Measurements from ENCODE around the gene SLC6A1. TPM values are rescaled to one million over a fixed set of nuclear protein-coding genes. Genes with fewer than 3 reads are reported as not detected.
A peak's percentile ranks its signal among the peaks of the same experiment; 100 is the strongest.

Gene SLC6A1
- total RNA-seq, 1 experiment from 2014 or later, result not detected

GRCh38 chr3:10972072-10972782 is 20.3 kb upstream of the SLC6A1 start:
- no peak overlapping the region for H3K9ac ChIP-seq (ENCODE audit: extremely low read depth, insufficient read length, low read length)
- no peaks in the 10 kb centered on the region for H3K27me3 ChIP-seq (ENCODE audit: insufficient read depth, low read length)
- no peak overlapping the region for H3K18ac ChIP-seq (ENCODE audit: insufficient read length, low read depth, low read length)
- WGBS (ENCODE audit: extremely low coverage, insufficient read length, low lambda C conversion rate), result no CpG with 5 or more reads among the region's 10 CpGs
- H3T11ph ChIP-seq (ENCODE audit: low read length), result no peak overlapping the region
- no peak overlapping the region for H4K5ac ChIP-seq (ENCODE audit: insufficient read length, low read depth, low read length)
- no peaks in the 10 kb centered on the region for H3K79me1 ChIP-seq (ENCODE audit: insufficient read depth, low read depth, low read length, poor library complexity, severe bottlenecking)
- Mint-ChIP-seq H3K27ac (peak overlapping the region in 1 of 3 experiments; percentile 10; a peak in 1 of 7 replicates), H3K4me1 (peaks cover 18 to 30% of the 10 kb centered on the region in 2 experiments), H3K9me3 (no peaks in the 10 kb centered on the region), H3K4me3 (no peak overlapping the region), H3K36me3 (ENCODE audit: insufficient read depth in 1 of 3, low read depth in 3 of 3) (no peaks in the 10 kb centered on the region), H3K27me3 (ENCODE audit: low read depth) (peaks cover 16% of the 10 kb centered on the region)
- H3K4ac ChIP-seq (ENCODE audit: low read depth, low read length), result no peak overlapping the region
- TF ChIP-seq CTCF (conservative IDR thresholded peaks at IDR 0.05), result no peak
- no peak overlapping the region for H4K8ac ChIP-seq (replicated peaks; ENCODE audit: insufficient read length, low read depth, low read length)
- no peak overlapping the region for H3K56ac ChIP-seq (ENCODE audit: insufficient read length, low read depth, low read length)
- H2AFZ ChIP-seq (ENCODE audit: low read length), result no peak overlapping the region
- no peak overlapping the region for H2BK12ac ChIP-seq (ENCODE audit: insufficient read length, low read depth, low read length)
- H3K79me2 ChIP-seq (ENCODE audit: insufficient read depth, low read length), result no peaks in the 10 kb centered on the region
- no peaks in the 10 kb centered on the region for H3K23me2 ChIP-seq (ENCODE audit: insufficient read length, low read depth, low read length, poor library complexity, severe bottlenecking)
- no peak overlapping the region for H3K27ac ChIP-seq (ENCODE audit: insufficient read length, low read depth, low read length)
- no peaks in the 10 kb centered on the region for H3K9me3 ChIP-seq (ENCODE audit: control insufficient read depth, low read depth, low read length)
- no peak overlapping the region for H2BK20ac ChIP-seq (ENCODE audit: low read depth, low read length, poor library complexity, severe bottlenecking)
- no peaks in the 10 kb centered on the region for H4K20me1 ChIP-seq (ENCODE audit: control insufficient read depth, insufficient read depth, insufficient read length)
- no peak overlapping the region for H2BK5ac ChIP-seq (ENCODE audit: insufficient read length, low read length)
- no peak overlapping the region for H3K4me2 ChIP-seq (ENCODE audit: insufficient read depth, insufficient read length, low read length)
- no peak overlapping the region for H2AK5ac ChIP-seq (ENCODE audit: insufficient read length, low read length)
- peaks cover 5% of the 10 kb centered on the region; the same call in 1 of the 2 replicates for H3K4me1 ChIP-seq (ENCODE audit: insufficient read depth, low read length)
- no peak for DNase-seq
- H2BK120ac ChIP-seq (ENCODE audit: low read depth, low read length, poor library complexity, severe bottlenecking), result no peak overlapping the region
- no peak overlapping the region for H4K91ac ChIP-seq (ENCODE audit: insufficient read length, low read depth, low read length)
- H3K23ac ChIP-seq (ENCODE audit: insufficient read length, low read depth, low read length), result no peak overlapping the region
- no peak overlapping the region for H2BK15ac ChIP-seq (ENCODE audit: low read depth, low read length)
- H3K14ac ChIP-seq (ENCODE audit: insufficient read depth, low read length), result no peak overlapping the region; the same call in 1 of the 2 replicates
